Fibroblast of upper back skin (primary cell): ENCODE results near the gene IL32.
A peak's percentile ranks its signal among the peaks of the same experiment; 100 is the strongest.

ENCODE experiments used
- DNase-seq: peaks from one replicate; pipeline ENCODE4 v3.0.0-alpha.2; 2013

The IL32 gene

GRCh38 chr16:3027983-3028715, 37.3 kb upstream of the IL32 start:
- peak; percentile 64 for DNase-seq

- DNase-seq, result no peak
These were observed 36.6 kb upstream of the IL32 start for GRCh38 chr16:3028716-3029319.

GRCh38 chr16:3029491-3030221, 35.8 kb upstream of the IL32 start:
- peak; percentile 31 for DNase-seq

- no peak for DNase-seq
These were observed 34.9 kb upstream of the IL32 start for GRCh38 chr16:3030222-3031212.

GRCh38 chr16:3032624-3033023, 32.8 kb upstream of the IL32 start:
- no peak for DNase-seq

GRCh38 chr16:3035289-3035971, 30.0 kb upstream of the IL32 start:
- DNase-seq, result no peak

GRCh38 chr16:3035972-3036725, 29.3 kb upstream of the IL32 start:
- DNase-seq, result no peak

GRCh38 chr16:3036726-3037315, 28.6 kb upstream of the IL32 start, which contains the start of gene BICDL2:
Gene BICDL2, minus strand, starts transcription at chr16:3036944. Its CDS starts 1,448 bp downstream, at chr16:3035496.
- no peak for DNase-seq

- DNase-seq, result no peak
These were observed 27.2 kb upstream of the IL32 start for GRCh38 chr16:3038256-3038655.

- DNase-seq, result no peak
These were observed 26.5 kb upstream of the IL32 start for GRCh38 chr16:3038896-3039295.

- no peak for DNase-seq
These were observed 23.1 kb upstream of the IL32 start for GRCh38 chr16:3042376-3042775.

- DNase-seq, result no peak
These were observed 20.7 kb upstream of the IL32 start for GRCh38 chr16:3044708-3045107.

GRCh38 chr16:3045758-3046640, 19.4 kb upstream of the IL32 start, which contains the start of gene MMP25:
Gene MMP25, plus strand, starts transcription at chr16:3046561. Its CDS starts 357 bp downstream, at chr16:3046918.
- DNase-seq, result no peak

GRCh38 chr16:3046641-3047386, 18.6 kb upstream of the IL32 start:
- no peak for DNase-seq

- DNase-seq, result no peak
These were observed 18.1 kb upstream of the IL32 start for GRCh38 chr16:3047387-3047720.

GRCh38 chr16:3049921-3050481, 15.4 kb upstream of the IL32 start:
- DNase-seq, result no peak

GRCh38 chr16:3050487-3050886, 15.0 kb upstream of the IL32 start:
- DNase-seq, result no peak

- no peak for DNase-seq
These were observed 14.4 kb upstream of the IL32 start for GRCh38 chr16:3051009-3051408.

GRCh38 chr16:3051494-3051893, 13.9 kb upstream of the IL32 start:
- DNase-seq, result no peak
